Measurements from ENCODE around the gene ABCB11. TPM values are rescaled to one million over a fixed set of nuclear protein-coding genes. Genes with fewer than 3 reads are reported as not detected.

The ABCB11 gene
- total RNA-seq, 2 experiments from 2014 or later = 0.28 TPM; not detected in 1

GRCh38 chr2:169009865-169010579 lies 21.1 kb downstream of the ABCB11 start:
- H3K27ac Mint-ChIP-seq = no peak overlapping the region
- H3K4me1 Mint-ChIP-seq = peaks cover 10% of the 10 kb centered on the region
- no peaks in the 10 kb centered on the region for H3K36me3 Mint-ChIP-seq
- ATAC-seq (ENCODE audit: low read depth) (no peak), DNase-seq (no peak)
- peaks cover under 1% of the 10 kb centered on the region for H3K9me3 Mint-ChIP-seq
- no peaks in the 10 kb centered on the region for H3K27me3 Mint-ChIP-seq
- POLR2A ChIA-PET = no interaction called here
- no peak overlapping the region for H3K4me3 Mint-ChIP-seq

- Mint-ChIP-seq H3K9me3 (no peaks in the 10 kb centered on the region), H3K4me3 (no peak overlapping the region), H3K4me1 (peaks cover 10% of the 10 kb centered on the region), H3K27me3 (no peaks in the 10 kb centered on the region), H3K27ac (no peak overlapping the region), H3K36me3 (no peaks in the 10 kb centered on the region)
- POLR2A ChIA-PET = no interaction called here
- DNase-seq (no peak), ATAC-seq (ENCODE audit: low read depth) (no peak)
Measured at GRCh38 chr2:169007941-169008340, 23.2 kb downstream of the ABCB11 start.

GRCh38 chr2:169007356-169007755 lies 23.8 kb downstream of the ABCB11 start:
- Mint-ChIP-seq H3K4me1 (peaks cover 10% of the 10 kb centered on the region), H3K27me3 (peaks cover 3% of the 10 kb centered on the region)
- POLR2A ChIA-PET = no interaction called here

GRCh38 chr2:169006665-169007064 lies 24.5 kb downstream of the ABCB11 start:
- DNase-seq (no peak), ATAC-seq (ENCODE audit: low read depth) (no peak)
- Mint-ChIP-seq H3K27me3 (peaks cover 7% of the 10 kb centered on the region), H3K27ac (no peak overlapping the region), H3K36me3 (no peaks in the 10 kb centered on the region), H3K4me1 (peaks cover 10% of the 10 kb centered on the region), H3K9me3 (no peaks in the 10 kb centered on the region), H3K4me3 (no peak overlapping the region)
- POLR2A ChIA-PET = no interaction called here

More at GRCh38 chr2:169007356-169007755, 23.8 kb downstream of the ABCB11 start:
- Mint-ChIP-seq H3K9me3 (no peaks in the 10 kb centered on the region), H3K27ac (no peak overlapping the region), H3K4me3 (no peak overlapping the region), H3K36me3 (no peaks in the 10 kb centered on the region)
- no peak for DNase-seq
- ATAC-seq (ENCODE audit: low read depth) = no peak

- no peak for DNase-seq
- H3K4me1 Mint-ChIP-seq = peaks cover 10% of the 10 kb centered on the region
- H3K4me3 Mint-ChIP-seq = no peak overlapping the region
Measured at GRCh38 chr2:169005994-169006393, 25.1 kb downstream of the ABCB11 start.

GRCh38 chr2:169005080-169005598 lies 26.0 kb downstream of the ABCB11 start:
- no peak overlapping the region for H3K27ac Mint-ChIP-seq
- peaks cover 11% of the 10 kb centered on the region for H3K27me3 Mint-ChIP-seq
- DNase-seq (no peak), ATAC-seq (ENCODE audit: low read depth) (no peak)
- H3K4me3 Mint-ChIP-seq = no peak overlapping the region
- H3K36me3 Mint-ChIP-seq = no peaks in the 10 kb centered on the region
- POLR2A ChIA-PET = interaction anchor here (0.5 kb wide), 1 partner anchor 587 kb away, joined by 5 read pairs; no protein-coding TSS in a partner anchor
- H3K9me3 Mint-ChIP-seq = no peaks in the 10 kb centered on the region
- H3K4me1 Mint-ChIP-seq = peaks cover 10% of the 10 kb centered on the region

More at GRCh38 chr2:169005994-169006393, 25.1 kb downstream of the ABCB11 start:
- Mint-ChIP-seq H3K36me3 (no peaks in the 10 kb centered on the region), H3K27me3 (peaks cover 8% of the 10 kb centered on the region), H3K27ac (no peak overlapping the region), H3K9me3 (no peaks in the 10 kb centered on the region)
- POLR2A ChIA-PET = no interaction called here
- ATAC-seq (ENCODE audit: low read depth) = no peak

- Mint-ChIP-seq H3K4me3 (no peak overlapping the region), H3K36me3 (no peaks in the 10 kb centered on the region), H3K27me3 (peaks cover 14% of the 10 kb centered on the region), H3K9me3 (no peaks in the 10 kb centered on the region), H3K4me1 (peaks cover 3% of the 10 kb centered on the region), H3K27ac (no peak overlapping the region)
- ATAC-seq (ENCODE audit: low read depth) (no peak), DNase-seq (no peak)
- POLR2A ChIA-PET = no interaction called here
Measured at GRCh38 chr2:169002161-169002738, 28.9 kb downstream of the ABCB11 start.

GRCh38 chr2:169001116-169001815 lies 29.9 kb downstream of the ABCB11 start:
- Mint-ChIP-seq H3K27ac (no peak overlapping the region), H3K4me1 (peaks cover 2% of the 10 kb centered on the region), H3K9me3 (no peaks in the 10 kb centered on the region), H3K27me3 (peaks cover 17% of the 10 kb centered on the region), H3K4me3 (no peak overlapping the region), H3K36me3 (no peaks in the 10 kb centered on the region)
- no peak for DNase-seq
- POLR2A ChIA-PET = no interaction called here
- ATAC-seq (ENCODE audit: low read depth) = no peak

- peaks cover 24% of the 10 kb centered on the region for H3K27me3 Mint-ChIP-seq
- no peaks in the 10 kb centered on the region for H3K36me3 Mint-ChIP-seq
- no peaks in the 10 kb centered on the region for H3K9me3 Mint-ChIP-seq
- POLR2A ChIA-PET = no interaction called here
- ATAC-seq (ENCODE audit: low read depth) = no peak
- H3K4me3 Mint-ChIP-seq = no peak overlapping the region
- DNase-seq = no peak
- no peak overlapping the region for H3K27ac Mint-ChIP-seq
- peaks cover 2% of the 10 kb centered on the region for H3K4me1 Mint-ChIP-seq
Measured at GRCh38 chr2:168999668-169000213, 31.4 kb downstream of the ABCB11 start.

- H3K9me3 Mint-ChIP-seq = no peaks in the 10 kb centered on the region
- H3K4me1 Mint-ChIP-seq = peaks cover 2% of the 10 kb centered on the region
- H3K27ac Mint-ChIP-seq = no peak overlapping the region
- DNase-seq = no peak
- H3K27me3 Mint-ChIP-seq = peaks cover 24% of the 10 kb centered on the region
- H3K4me3 Mint-ChIP-seq = no peak overlapping the region
- POLR2A ChIA-PET = no interaction called here
- no peak for ATAC-seq (ENCODE audit: low read depth)
- no peaks in the 10 kb centered on the region for H3K36me3 Mint-ChIP-seq
Measured at GRCh38 chr2:168998609-168999211, 32.4 kb downstream of the ABCB11 start.

- peaks cover 2% of the 10 kb centered on the region for H3K4me1 Mint-ChIP-seq
- DNase-seq = no peak
- H3K9me3 Mint-ChIP-seq = no peaks in the 10 kb centered on the region
- POLR2A ChIA-PET = no interaction called here
- H3K27me3 Mint-ChIP-seq = peaks cover 30% of the 10 kb centered on the region
- no peak overlapping the region for H3K4me3 Mint-ChIP-seq
- ATAC-seq (ENCODE audit: low read depth) = no peak
- no peaks in the 10 kb centered on the region for H3K36me3 Mint-ChIP-seq
- no peak overlapping the region for H3K27ac Mint-ChIP-seq
Measured at GRCh38 chr2:168997794-168998193, 33.3 kb downstream of the ABCB11 start.

GRCh38 chr2:168997118-168997521 lies 34.0 kb downstream of the ABCB11 start:
- Mint-ChIP-seq H3K36me3 (no peaks in the 10 kb centered on the region), H3K4me3 (no peak overlapping the region), H3K4me1 (peaks cover 2% of the 10 kb centered on the region), H3K27me3 (peaks cover 27% of the 10 kb centered on the region), H3K9me3 (no peaks in the 10 kb centered on the region), H3K27ac (no peak overlapping the region)
- DNase-seq (no peak), ATAC-seq (ENCODE audit: low read depth) (no peak)
- POLR2A ChIA-PET = no interaction called here

GRCh38 chr2:168995744-168996143 lies 35.4 kb downstream of the ABCB11 start:
- DNase-seq = no peak
- Mint-ChIP-seq H3K27ac (no peak overlapping the region), H3K4me1 (peaks cover 2% of the 10 kb centered on the region), H3K4me3 (no peak overlapping the region), H3K9me3 (no peaks in the 10 kb centered on the region), H3K27me3 (peaks cover 22% of the 10 kb centered on the region), H3K36me3 (no peaks in the 10 kb centered on the region)
- POLR2A ChIA-PET = no interaction called here
- no peak for ATAC-seq (ENCODE audit: low read depth)
